ENCODE measurements around the gene PLIN5.

DNA sequence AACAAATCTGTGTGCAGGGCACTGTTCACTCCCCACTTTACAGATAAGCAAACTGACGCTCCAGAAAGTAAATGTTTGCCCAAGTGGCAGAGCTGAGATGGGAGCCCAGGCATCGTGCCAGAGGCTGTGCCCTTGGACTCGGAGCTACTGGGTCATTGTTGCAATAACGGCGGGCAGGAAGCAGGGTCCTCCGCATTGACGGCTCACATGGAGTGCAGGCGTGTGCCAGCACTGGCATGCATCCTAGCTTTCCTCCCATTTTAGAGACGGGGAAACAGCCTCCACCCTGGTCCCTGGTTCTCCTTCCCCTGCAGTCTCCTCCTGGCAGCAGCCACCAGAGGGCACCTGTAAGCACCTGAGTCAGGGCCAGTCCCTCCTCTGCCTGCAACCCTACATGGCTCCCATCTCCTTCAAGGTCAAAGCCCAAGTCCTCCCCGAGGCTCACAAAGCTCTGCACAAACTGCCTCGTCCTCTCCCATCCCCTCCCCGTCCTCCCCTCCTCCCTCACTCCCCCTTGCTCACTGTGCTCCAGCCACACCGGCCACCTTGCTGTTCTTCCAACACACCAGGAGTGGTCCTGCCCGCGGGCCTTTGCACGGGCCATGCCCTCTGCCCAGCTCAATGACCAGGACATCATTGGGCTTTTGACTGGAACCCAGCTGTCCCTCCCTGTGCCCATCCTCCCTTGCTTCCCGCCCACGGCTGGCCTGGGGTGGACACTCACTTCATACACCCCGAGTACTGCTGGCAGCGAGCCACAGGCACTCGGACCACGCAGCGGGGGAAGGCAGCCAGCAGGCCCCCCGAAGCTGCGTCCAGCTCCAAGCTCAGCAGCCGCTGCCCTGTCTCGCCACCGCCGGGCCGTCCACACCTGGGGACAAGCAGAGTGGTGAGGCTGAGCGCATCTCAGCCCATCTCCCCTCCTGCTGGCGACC, 12.5 kb upstream of the PLIN5 start:
- TF ChIP-seq, protein P1, sequence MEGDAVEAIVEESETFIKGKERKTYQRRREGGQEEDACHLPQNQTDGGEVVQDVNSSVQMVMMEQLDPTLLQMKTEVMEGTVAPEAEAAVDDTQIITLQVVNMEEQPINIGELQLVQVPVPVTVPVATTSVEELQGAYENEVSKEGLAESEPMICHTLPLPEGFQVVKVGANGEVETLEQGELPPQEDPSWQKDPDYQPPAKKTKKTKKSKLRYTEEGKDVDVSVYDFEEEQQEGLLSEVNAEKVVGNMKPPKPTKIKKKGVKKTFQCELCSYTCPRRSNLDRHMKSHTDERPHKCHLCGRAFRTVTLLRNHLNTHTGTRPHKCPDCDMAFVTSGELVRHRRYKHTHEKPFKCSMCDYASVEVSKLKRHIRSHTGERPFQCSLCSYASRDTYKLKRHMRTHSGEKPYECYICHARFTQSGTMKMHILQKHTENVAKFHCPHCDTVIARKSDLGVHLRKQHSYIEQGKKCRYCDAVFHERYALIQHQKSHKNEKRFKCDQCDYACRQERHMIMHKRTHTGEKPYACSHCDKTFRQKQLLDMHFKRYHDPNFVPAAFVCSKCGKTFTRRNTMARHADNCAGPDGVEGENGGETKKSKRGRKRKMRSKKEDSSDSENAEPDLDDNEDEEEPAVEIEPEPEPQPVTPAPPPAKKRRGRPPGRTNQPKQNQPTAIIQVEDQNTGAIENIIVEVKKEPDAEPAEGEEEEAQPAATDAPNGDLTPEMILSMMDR (IDR thresholded peaks at IDR 0.05; ENCODE audit: insufficient read depth, low read length), result peak; percentile 35
- no peak for TF ChIP-seq GABPA (IDR thresholded peaks at IDR 0.05; ENCODE audit: low read depth)
- no peak for TF ChIP-seq POLR2AphosphoS5 (IDR thresholded peaks at IDR 0.05; ENCODE audit: low read depth)
- TF ChIP-seq, protein P2, sequence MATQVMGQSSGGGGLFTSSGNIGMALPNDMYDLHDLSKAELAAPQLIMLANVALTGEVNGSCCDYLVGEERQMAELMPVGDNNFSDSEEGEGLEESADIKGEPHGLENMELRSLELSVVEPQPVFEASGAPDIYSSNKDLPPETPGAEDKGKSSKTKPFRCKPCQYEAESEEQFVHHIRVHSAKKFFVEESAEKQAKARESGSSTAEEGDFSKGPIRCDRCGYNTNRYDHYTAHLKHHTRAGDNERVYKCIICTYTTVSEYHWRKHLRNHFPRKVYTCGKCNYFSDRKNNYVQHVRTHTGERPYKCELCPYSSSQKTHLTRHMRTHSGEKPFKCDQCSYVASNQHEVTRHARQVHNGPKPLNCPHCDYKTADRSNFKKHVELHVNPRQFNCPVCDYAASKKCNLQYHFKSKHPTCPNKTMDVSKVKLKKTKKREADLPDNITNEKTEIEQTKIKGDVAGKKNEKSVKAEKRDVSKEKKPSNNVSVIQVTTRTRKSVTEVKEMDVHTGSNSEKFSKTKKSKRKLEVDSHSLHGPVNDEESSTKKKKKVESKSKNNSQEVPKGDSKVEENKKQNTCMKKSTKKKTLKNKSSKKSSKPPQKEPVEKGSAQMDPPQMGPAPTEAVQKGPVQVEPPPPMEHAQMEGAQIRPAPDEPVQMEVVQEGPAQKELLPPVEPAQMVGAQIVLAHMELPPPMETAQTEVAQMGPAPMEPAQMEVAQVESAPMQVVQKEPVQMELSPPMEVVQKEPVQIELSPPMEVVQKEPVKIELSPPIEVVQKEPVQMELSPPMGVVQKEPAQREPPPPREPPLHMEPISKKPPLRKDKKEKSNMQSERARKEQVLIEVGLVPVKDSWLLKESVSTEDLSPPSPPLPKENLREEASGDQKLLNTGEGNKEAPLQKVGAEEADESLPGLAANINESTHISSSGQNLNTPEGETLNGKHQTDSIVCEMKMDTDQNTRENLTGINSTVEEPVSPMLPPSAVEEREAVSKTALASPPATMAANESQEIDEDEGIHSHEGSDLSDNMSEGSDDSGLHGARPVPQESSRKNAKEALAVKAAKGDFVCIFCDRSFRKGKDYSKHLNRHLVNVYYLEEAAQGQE (IDR thresholded peaks at IDR 0.05; ENCODE audit: insufficient replicate concordance, low read depth), result no peak

Measured in HL-60 (cell line).